ENCODE measurements around the gene MACIR. TPM values are rescaled to one million over a fixed set of nuclear protein-coding genes. Genes with fewer than 3 reads are reported as not detected.

The MACIR gene
- total RNA-seq, 1 donor from 2014 or later, result 8.1 TPM

DNA sequence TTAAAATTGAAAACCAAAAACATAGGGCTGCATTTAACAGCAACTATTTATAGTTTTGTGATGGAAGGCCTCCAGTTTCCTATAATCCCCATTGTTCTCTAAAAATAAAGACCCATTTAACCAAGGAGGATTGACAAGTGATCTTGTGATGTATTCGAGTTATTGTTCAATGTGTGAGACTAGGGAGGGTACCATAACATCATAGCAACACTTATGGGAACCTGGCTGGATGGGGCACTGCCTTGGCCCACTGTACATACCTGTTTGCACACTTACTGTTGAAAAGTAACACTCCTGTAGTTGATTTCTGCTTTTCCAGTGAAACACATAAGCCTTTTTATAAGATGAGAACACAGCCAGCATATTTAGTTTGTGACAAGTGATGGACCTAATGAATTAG lies 32.3 kb downstream of the MACIR start:
- Mint-ChIP-seq H3K36me3 (no peaks in the 10 kb centered on the region), H3K27ac (no peak overlapping the region)

DNA sequence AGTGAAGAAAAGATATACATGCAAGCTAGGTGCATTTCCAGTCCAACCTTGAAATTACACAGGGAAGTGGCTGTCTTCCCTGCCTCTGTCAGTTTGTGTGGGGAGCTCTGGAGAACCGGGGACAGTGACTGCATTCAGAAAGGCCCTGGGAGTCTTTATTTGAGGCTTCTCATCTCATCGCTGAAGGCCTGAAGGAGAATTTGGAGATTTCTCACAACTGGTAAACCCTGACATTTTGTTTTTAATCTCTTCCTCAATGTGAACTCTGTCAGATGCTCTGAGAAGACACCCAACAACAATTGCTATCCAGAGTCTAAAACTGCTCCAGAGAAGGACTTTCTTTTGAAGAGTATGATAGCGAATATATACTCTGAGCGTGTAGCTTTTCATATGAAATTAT lies 33.0 kb downstream of the MACIR start:
- H3K36me3 Mint-ChIP-seq, result no peaks in the 10 kb centered on the region
- TF ChIP-seq, protein P1, sequence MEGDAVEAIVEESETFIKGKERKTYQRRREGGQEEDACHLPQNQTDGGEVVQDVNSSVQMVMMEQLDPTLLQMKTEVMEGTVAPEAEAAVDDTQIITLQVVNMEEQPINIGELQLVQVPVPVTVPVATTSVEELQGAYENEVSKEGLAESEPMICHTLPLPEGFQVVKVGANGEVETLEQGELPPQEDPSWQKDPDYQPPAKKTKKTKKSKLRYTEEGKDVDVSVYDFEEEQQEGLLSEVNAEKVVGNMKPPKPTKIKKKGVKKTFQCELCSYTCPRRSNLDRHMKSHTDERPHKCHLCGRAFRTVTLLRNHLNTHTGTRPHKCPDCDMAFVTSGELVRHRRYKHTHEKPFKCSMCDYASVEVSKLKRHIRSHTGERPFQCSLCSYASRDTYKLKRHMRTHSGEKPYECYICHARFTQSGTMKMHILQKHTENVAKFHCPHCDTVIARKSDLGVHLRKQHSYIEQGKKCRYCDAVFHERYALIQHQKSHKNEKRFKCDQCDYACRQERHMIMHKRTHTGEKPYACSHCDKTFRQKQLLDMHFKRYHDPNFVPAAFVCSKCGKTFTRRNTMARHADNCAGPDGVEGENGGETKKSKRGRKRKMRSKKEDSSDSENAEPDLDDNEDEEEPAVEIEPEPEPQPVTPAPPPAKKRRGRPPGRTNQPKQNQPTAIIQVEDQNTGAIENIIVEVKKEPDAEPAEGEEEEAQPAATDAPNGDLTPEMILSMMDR (IDR thresholded peaks at IDR 0.05; ENCODE audit: unreplicated experiment), result no peak
- H3K9me3 Mint-ChIP-seq, result no peaks in the 10 kb centered on the region
- H3K27ac Mint-ChIP-seq, result no peak overlapping the region
- no peak overlapping the region for H3K4me3 Mint-ChIP-seq
- DNase-seq (ENCODE audit: low spot score in 2 of 2, unreplicated experiment in 2 of 2), result no peak
- no peaks in the 10 kb centered on the region for H3K4me1 Mint-ChIP-seq
- no peaks in the 10 kb centered on the region for H3K27me3 Mint-ChIP-seq (ENCODE audit: low read depth)

More for the DNA sequence above, 32.3 kb downstream of the MACIR start:
- DNase-seq (ENCODE audit: low spot score in 2 of 2, unreplicated experiment in 2 of 2), result no peak
- Mint-ChIP-seq H3K4me3 (no peak overlapping the region), H3K4me1 (no peaks in the 10 kb centered on the region), H3K27me3 (ENCODE audit: low read depth) (no peaks in the 10 kb centered on the region), H3K9me3 (no peaks in the 10 kb centered on the region)
- TF ChIP-seq, protein P1 (IDR thresholded peaks at IDR 0.05; ENCODE audit: unreplicated experiment), result no peak

DNA sequence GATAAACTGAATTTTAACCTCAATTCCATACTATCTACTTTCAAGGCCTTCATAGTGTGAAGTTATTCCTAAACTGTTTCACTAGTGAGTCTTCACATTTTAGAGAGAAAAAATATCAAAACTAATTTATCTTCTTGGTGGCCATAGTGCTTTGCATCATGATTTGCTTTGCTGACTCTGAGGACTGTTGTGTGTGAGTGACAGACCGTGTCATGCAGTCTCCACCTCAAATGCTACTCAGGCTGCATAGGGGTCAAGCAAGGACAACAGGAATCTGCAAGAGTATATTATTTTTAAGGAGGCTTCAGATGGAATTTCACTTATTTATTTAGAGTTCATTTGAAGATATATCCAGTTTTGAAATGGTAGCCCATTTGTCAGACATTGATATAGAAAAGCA lies 34.5 kb downstream of the MACIR start:
- Mint-ChIP-seq H3K4me1 (no peaks in the 10 kb centered on the region), H3K27ac (no peak overlapping the region), H3K4me3 (no peak overlapping the region), H3K9me3 (no peaks in the 10 kb centered on the region), H3K27me3 (ENCODE audit: low read depth) (no peaks in the 10 kb centered on the region), H3K36me3 (no peaks in the 10 kb centered on the region)
- TF ChIP-seq, protein P1 (IDR thresholded peaks at IDR 0.05; ENCODE audit: unreplicated experiment), result no peak
- no peak for DNase-seq (ENCODE audit: low spot score in 2 of 2, unreplicated experiment in 2 of 2)

DNA sequence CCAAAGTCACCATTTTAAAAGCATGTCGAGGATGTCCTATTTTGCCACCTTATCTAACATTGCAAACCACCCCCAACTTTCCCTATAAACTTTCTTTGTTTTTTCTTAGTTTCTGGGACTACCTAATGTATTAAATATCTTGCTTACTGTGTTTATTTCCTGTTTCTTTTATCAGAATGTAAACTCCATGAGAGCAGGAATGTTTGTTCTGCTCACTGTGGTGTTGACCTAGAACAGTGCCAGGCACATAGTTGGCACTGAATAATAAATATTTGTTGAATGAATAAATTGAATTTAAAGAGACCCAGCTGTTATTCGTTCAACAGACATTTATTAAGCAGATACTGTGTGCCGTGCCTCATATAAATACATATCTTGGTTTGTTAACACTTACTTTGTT lies 35.2 kb downstream of the MACIR start:
- no peaks in the 10 kb centered on the region for H3K27me3 Mint-ChIP-seq (ENCODE audit: low read depth)
- TF ChIP-seq, protein P1 (IDR thresholded peaks at IDR 0.05; ENCODE audit: unreplicated experiment), result no peak
- no peaks in the 10 kb centered on the region for H3K4me1 Mint-ChIP-seq
- no peak overlapping the region for H3K27ac Mint-ChIP-seq
- no peak overlapping the region for H3K4me3 Mint-ChIP-seq
- DNase-seq (ENCODE audit: low spot score in 2 of 2, unreplicated experiment in 2 of 2), result no peak
- no peaks in the 10 kb centered on the region for H3K9me3 Mint-ChIP-seq
- no peaks in the 10 kb centered on the region for H3K36me3 Mint-ChIP-seq

DNA sequence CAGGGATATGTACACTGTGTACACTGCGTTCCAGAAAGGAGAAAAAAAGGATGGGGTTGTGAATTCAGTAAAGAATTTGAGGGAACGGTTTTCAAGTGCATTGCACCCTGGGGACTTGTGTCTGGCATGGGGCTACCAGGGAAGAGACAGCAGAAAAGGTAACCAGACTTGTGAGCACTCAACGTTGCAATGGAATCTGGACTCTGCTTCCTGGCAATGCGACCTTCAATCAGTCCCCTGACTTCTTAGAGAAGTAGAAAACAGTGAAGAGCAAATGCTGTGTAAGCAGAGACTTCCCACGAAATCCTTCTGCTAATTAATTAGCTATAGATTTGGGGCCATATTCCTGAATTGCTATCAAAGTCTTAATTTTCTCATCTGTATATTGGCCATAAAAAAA lies 36.3 kb downstream of the MACIR start:
- H3K4me3 Mint-ChIP-seq, result no peak overlapping the region
- no peaks in the 10 kb centered on the region for H3K27me3 Mint-ChIP-seq (ENCODE audit: low read depth)
- no peaks in the 10 kb centered on the region for H3K4me1 Mint-ChIP-seq
- H3K27ac Mint-ChIP-seq, result no peak overlapping the region
- DNase-seq (ENCODE audit: low spot score in 2 of 2, unreplicated experiment in 2 of 2), result no peak
- H3K36me3 Mint-ChIP-seq, result no peaks in the 10 kb centered on the region
- TF ChIP-seq, protein P1 (IDR thresholded peaks at IDR 0.05; ENCODE audit: unreplicated experiment), result no peak
- H3K9me3 Mint-ChIP-seq, result no peaks in the 10 kb centered on the region

DNA sequence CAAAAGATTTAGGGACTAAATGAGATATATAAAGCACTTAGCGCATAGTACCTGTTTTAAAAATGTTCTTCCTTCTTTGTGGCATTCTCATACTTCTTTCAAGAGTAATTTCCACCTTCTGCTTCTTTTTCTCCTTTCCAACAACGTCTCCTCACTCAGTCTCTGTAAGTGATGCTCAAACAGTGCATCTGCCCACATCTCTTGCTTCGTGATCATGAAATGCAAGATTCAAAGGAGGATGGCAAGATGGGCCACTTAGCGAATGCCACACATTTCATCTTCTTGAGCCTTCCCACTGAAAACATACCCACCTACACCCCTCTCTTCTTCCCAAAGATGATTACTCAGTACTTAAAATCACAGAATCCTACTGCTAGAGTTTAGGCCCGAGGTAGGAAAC lies 36.9 kb downstream of the MACIR start:
- no peaks in the 10 kb centered on the region for H3K36me3 Mint-ChIP-seq
- no peak for DNase-seq (ENCODE audit: low spot score in 2 of 2, unreplicated experiment in 2 of 2)
- no peaks in the 10 kb centered on the region for H3K4me1 Mint-ChIP-seq

More for the DNA sequence above, 36.9 kb downstream of the MACIR start:
- Mint-ChIP-seq H3K4me3 (no peak overlapping the region), H3K27ac (no peak overlapping the region), H3K27me3 (ENCODE audit: low read depth) (no peaks in the 10 kb centered on the region), H3K9me3 (no peaks in the 10 kb centered on the region)
- TF ChIP-seq, protein P1 (IDR thresholded peaks at IDR 0.05; ENCODE audit: unreplicated experiment), result no peak

Measured in mesothelial cell of epicardium (in vitro differentiated cells).